Tibial nerve (tissue), 3 donors: ENCODE results near the gene KLHL40.

ENCODE experiments used
- POLR2A ChIP-seq, 2 donors: fragments of 450-650 bp; IDR thresholded peaks; one replicate each; pipeline ENCODE4 v1.6.1; 2017; ENCODE audit warnings: antibody characterized with exemption in 2 of 2, mild to moderate bottlenecking in 2 of 2, moderate library complexity in 2 of 2
- TF ChIP-seq, protein P1 (sequence below), 5 experiments: fragments of 200-600 bp in 3 of 5; fragments of 450-650 bp in 2 of 5; sonication (generic) in 3 of 5; IDR thresholded peaks; one replicate each; pipeline ENCODE4 v1.5.1; 2016 to 2019; ENCODE audit warnings: antibody characterized with exemption in 5 of 5, mild to moderate bottlenecking in 3 of 5, moderate library complexity in 2 of 5

DNA sequence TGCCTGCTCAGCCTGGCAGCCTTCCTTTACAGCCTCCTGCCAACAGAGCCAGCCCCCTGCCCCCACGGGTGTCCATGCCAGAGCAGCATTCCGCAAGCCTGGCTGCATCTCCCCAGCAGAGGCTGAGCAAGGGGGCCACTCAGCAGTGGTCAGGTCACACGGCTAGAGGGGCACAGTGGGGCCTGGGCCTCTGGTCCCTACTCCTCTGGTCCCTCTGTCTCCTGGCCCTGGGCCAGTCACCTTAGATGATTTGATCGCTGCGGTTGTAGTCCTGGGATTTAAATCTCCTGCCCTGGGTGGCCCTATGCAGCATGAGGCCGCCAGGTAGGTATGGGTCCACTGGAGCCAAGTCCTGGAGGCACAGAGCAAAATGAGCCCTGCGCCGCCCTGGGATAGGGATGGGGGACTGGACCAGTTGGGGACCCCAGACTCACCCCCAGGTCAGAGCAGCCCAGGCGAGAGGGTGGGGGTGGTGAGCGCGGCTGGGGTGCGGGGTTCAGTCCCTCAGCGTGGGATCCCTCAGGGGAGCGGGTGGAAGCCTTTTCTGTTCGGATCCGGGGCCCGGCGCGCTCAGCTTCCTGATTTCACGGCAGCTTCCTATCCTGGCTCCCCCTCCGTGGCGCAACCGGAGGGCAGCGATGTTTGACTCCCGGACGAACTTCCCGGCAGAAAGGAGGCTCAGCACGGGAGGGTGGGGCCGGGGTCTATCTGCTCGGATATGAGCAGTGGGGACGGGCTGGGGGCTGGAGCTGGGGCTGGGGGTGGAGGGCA lies 31.6 kb upstream of the KLHL40 start, which contains the start of gene ZBTB47:
- TF ChIP-seq, protein P1, sequence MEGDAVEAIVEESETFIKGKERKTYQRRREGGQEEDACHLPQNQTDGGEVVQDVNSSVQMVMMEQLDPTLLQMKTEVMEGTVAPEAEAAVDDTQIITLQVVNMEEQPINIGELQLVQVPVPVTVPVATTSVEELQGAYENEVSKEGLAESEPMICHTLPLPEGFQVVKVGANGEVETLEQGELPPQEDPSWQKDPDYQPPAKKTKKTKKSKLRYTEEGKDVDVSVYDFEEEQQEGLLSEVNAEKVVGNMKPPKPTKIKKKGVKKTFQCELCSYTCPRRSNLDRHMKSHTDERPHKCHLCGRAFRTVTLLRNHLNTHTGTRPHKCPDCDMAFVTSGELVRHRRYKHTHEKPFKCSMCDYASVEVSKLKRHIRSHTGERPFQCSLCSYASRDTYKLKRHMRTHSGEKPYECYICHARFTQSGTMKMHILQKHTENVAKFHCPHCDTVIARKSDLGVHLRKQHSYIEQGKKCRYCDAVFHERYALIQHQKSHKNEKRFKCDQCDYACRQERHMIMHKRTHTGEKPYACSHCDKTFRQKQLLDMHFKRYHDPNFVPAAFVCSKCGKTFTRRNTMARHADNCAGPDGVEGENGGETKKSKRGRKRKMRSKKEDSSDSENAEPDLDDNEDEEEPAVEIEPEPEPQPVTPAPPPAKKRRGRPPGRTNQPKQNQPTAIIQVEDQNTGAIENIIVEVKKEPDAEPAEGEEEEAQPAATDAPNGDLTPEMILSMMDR (IDR thresholded peaks at IDR 0.05) = peak in 1 of 5 experiments; percentile 9
- no peak for TF ChIP-seq POLR2A (IDR thresholded peaks at IDR 0.05)
